ENCODE results near the gene ZBTB25. TPM values are rescaled to one million over a fixed set of nuclear protein-coding genes. Genes with fewer than 3 reads are reported as not detected.
A peak's percentile ranks its signal among the peaks of the same experiment; 100 is the strongest.

The ZBTB25 gene
- total RNA-seq, 1 experiment from 2014 or later: 4.0 TPM

DNA sequence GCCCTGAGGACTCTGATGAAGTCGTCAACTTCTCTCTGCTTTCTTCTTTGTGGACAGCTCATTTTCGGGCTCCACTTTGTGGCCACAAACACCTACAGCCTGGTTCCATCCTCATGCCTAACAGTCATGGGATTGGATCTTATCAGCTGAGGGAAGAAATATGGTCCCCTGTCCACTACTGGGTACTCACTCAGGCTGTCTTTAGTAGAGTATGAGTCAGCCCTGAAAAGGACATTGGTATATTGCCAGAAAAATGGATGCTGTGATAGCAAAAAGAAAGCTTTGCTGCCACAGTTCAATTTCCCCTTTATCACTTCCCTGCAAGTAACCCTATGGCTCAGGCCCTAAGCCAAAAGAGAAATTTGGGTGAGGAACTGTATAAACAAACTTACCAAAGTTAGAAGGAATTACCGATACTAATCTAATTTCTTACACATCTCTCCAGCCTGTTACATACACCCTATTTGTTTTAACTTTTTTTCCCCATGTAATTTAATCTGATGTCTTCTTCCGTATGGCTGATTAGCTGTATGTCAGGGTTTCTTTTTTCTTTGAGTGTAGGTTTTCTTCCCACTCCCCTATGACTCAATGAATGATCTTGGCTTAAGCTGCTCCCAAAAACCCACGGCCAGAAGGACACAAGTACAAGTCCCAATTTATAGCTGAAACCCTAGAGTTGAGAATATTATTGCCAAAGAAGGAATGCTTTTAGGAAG lies 86.4 kb downstream of the ZBTB25 start:
- Histone ChIP-seq H3K4me3 (ENCODE audit: low read length) (no peak overlapping the region), H3K79me2 (ENCODE audit: low read length) (no peaks in the 10 kb centered on the region), H3K9me3 (ENCODE audit: low read length) (no peaks in the 10 kb centered on the region), H3K9ac (ENCODE audit: low read length) (no peak overlapping the region), H3F3A (ENCODE audit: low read length, unreplicated experiment) (no peaks in the 10 kb centered on the region), H3K4me2 (ENCODE audit: low read length) (no peak overlapping the region), H3K4me1 (ENCODE audit: insufficient read depth, low read length) (peaks cover 12% of the 10 kb centered on the region), H3K27ac (ENCODE audit: low read length) (no peak overlapping the region), H2AFZ (ENCODE audit: low read length) (no peak overlapping the region), H4K20me1 (ENCODE audit: low read length) (no peaks in the 10 kb centered on the region), H3K36me3 (ENCODE audit: low read depth, low read length) (peaks cover 61% of the 10 kb centered on the region), H3K9me2 (replicated peaks; ENCODE audit: low read length) (no peaks in the 10 kb centered on the region), H3K27me3 (ENCODE audit: low read length) (no peaks in the 10 kb centered on the region)
- CTCF ChIA-PET: no interaction called here
- no TSS peak for BruUV-seq (replicated peaks)
- TF ChIP-seq, protein P1, sequence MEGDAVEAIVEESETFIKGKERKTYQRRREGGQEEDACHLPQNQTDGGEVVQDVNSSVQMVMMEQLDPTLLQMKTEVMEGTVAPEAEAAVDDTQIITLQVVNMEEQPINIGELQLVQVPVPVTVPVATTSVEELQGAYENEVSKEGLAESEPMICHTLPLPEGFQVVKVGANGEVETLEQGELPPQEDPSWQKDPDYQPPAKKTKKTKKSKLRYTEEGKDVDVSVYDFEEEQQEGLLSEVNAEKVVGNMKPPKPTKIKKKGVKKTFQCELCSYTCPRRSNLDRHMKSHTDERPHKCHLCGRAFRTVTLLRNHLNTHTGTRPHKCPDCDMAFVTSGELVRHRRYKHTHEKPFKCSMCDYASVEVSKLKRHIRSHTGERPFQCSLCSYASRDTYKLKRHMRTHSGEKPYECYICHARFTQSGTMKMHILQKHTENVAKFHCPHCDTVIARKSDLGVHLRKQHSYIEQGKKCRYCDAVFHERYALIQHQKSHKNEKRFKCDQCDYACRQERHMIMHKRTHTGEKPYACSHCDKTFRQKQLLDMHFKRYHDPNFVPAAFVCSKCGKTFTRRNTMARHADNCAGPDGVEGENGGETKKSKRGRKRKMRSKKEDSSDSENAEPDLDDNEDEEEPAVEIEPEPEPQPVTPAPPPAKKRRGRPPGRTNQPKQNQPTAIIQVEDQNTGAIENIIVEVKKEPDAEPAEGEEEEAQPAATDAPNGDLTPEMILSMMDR (conservative IDR thresholded peaks at IDR 0.05; ENCODE audit: low read depth, low read length): no peak
- TF ChIP-seq EZH2 (IDR thresholded peaks at IDR 0.05; ENCODE audit: low read length, unreplicated experiment) (no peak), EZH2phosphoT487 (IDR thresholded peaks at IDR 0.05; ENCODE audit: borderline replicate concordance, low read length) (no peak)
- POLR2A ChIA-PET (ENCODE audit: unreplicated experiment): no interaction called here
- DNase-seq (peak; percentile 15), ATAC-seq (no peak)
- intact Hi-C loops (cut with micrococcal nuclease): no loop called here

- Histone ChIP-seq H2AFZ (ENCODE audit: low read length) (no peak overlapping the region), H3K27ac (ENCODE audit: low read length) (no peak overlapping the region), H4K20me1 (ENCODE audit: low read length) (no peaks in the 10 kb centered on the region), H3K4me2 (ENCODE audit: low read length) (no peak overlapping the region), H3K79me2 (ENCODE audit: low read length) (no peaks in the 10 kb centered on the region), H3K36me3 (ENCODE audit: low read depth, low read length) (peaks cover 62% of the 10 kb centered on the region), H3F3A (ENCODE audit: low read length, unreplicated experiment) (no peaks in the 10 kb centered on the region), H3K9me3 (ENCODE audit: low read length) (no peaks in the 10 kb centered on the region), H3K9ac (ENCODE audit: low read length) (no peak overlapping the region), H3K4me1 (ENCODE audit: insufficient read depth, low read length) (peaks cover 12% of the 10 kb centered on the region), H3K27me3 (ENCODE audit: low read length) (no peaks in the 10 kb centered on the region), H3K4me3 (ENCODE audit: low read length) (no peak overlapping the region), H3K9me2 (replicated peaks; ENCODE audit: low read length) (no peaks in the 10 kb centered on the region)
- DNase-seq: no peak
- TF ChIP-seq EZH2 (IDR thresholded peaks at IDR 0.05; ENCODE audit: low read length, unreplicated experiment): no peak
- TF ChIP-seq EZH2phosphoT487 (IDR thresholded peaks at IDR 0.05; ENCODE audit: borderline replicate concordance, low read length): no peak
- TF ChIP-seq, protein P1 (conservative IDR thresholded peaks at IDR 0.05; ENCODE audit: low read depth, low read length): no peak
- no TSS peak for BruUV-seq (replicated peaks)
- ChIA-PET POLR2A (ENCODE audit: unreplicated experiment) (no interaction called here), CTCF (no interaction called here)
- intact Hi-C loops (cut with micrococcal nuclease): no loop called here
- no peak for ATAC-seq
These were observed 87.2 kb downstream of the ZBTB25 start for GRCh38 chr14:64416348-64416932.

DNA sequence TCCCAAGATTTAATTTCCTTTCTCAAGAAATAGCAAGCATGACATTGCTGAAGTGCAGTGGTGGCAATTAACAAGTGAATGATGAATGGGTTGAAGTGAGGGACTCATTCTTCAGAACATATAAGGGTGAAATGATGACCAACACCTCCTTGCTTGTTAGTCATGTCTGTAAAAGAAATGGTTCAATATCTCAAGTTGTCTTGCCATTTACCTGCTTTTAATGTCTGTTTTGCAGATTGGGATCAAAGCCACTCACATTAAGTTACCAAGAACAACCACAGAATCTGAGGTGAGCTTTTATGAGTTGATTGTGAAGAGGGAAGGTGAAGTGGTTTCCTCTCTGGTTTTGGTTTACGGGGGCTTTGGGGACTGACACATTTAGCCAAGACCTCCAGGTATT lies 91.4 kb downstream of the ZBTB25 start:
- intact Hi-C loops (cut with micrococcal nuclease): no loop called here
- Histone ChIP-seq H3F3A (ENCODE audit: low read length, unreplicated experiment) (no peaks in the 10 kb centered on the region), H3K9ac (ENCODE audit: low read length) (no peak overlapping the region), H3K27me3 (ENCODE audit: low read length) (no peaks in the 10 kb centered on the region), H3K4me3 (ENCODE audit: low read length) (no peak overlapping the region), H3K4me1 (ENCODE audit: insufficient read depth, low read length) (no peaks in the 10 kb centered on the region), H3K36me3 (ENCODE audit: low read depth, low read length) (peaks cover 50% of the 10 kb centered on the region), H3K9me2 (replicated peaks; ENCODE audit: low read length) (no peaks in the 10 kb centered on the region), H3K9me3 (ENCODE audit: low read length) (no peaks in the 10 kb centered on the region), H3K4me2 (ENCODE audit: low read length) (no peak overlapping the region), H3K27ac (ENCODE audit: low read length) (no peak overlapping the region), H3K79me2 (ENCODE audit: low read length) (peaks cover 15% of the 10 kb centered on the region), H4K20me1 (ENCODE audit: low read length) (no peaks in the 10 kb centered on the region), H2AFZ (ENCODE audit: low read length) (no peak overlapping the region)
- ATAC-seq (no peak), DNase-seq (no peak)
- CTCF ChIA-PET: no interaction called here
- no peak for TF ChIP-seq EZH2phosphoT487 (IDR thresholded peaks at IDR 0.05; ENCODE audit: borderline replicate concordance, low read length)
- TF ChIP-seq EZH2 (IDR thresholded peaks at IDR 0.05; ENCODE audit: low read length, unreplicated experiment): no peak
- TF ChIP-seq, protein P1 (conservative IDR thresholded peaks at IDR 0.05; ENCODE audit: low read depth, low read length): no peak
- no TSS peak for BruUV-seq (replicated peaks)
- POLR2A ChIA-PET (ENCODE audit: unreplicated experiment): interaction anchor here (0.7 kb wide), 1 partner anchor 18 kb away, joined by 3 read pairs; no protein-coding TSS in a partner anchor
